ENCODE data around the gene CES2. TPM values are rescaled to one million over a fixed set of nuclear protein-coding genes. Genes with fewer than 3 reads are reported as not detected.

The CES2 gene
- total and polyA plus RNA-seq, 9 of the 15 experiments (the other 6 are each of a cell fraction or from before 2014, with no cell fraction given): 2.2 to 37.9 (median 24.4) TPM

DNA sequence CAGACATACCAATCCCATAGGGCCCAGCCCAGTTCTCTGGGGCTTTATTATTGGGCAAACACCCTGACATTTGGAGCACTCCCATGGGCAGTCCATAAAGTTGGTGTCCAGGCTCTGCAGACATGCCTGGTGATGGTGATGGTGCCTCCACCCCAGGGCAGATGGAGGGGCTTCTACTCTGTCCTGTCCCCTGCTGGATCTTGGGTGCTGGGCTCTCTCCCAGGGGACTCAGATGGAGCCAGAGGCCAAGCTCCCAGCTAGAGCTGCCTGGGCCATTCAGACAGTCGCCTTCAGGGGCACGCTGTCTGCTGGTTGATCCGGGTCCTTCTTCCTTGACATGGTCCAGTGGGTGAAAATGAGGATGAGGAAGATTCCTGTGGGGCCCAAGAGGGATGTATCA, 27.2 kb upstream of the CES2 start:
- ChIA-PET POLR2A (no interaction called here), CTCF (ENCODE audit: low intra/inter-chr PET ratio) (interaction anchor here (0.9 kb wide), 1 partner anchor 14 kb away, joined by 3 read pairs; no protein-coding TSS in a partner anchor)
- peaks cover 15 to 38% of the 10 kb centered on the region in 2 experiments; a peak in 4 of 5 replicates for H3K4me1 ChIP-seq (replicated peaks in 1 of 2; ENCODE audit: control insufficient read depth in 2 of 2, insufficient read depth in 2 of 2, low read length in 2 of 2)
- no peak overlapping the region for H3K4me2 ChIP-seq (ENCODE audit: insufficient read depth, low read length)
- ATAC-seq (no peak), FAIRE-seq (no peak), DNase-seq (ENCODE audit: extremely low read depth in 1 of 4, low spot score in 3 of 4) (no peak)
- no peaks in the 10 kb centered on the region for H3K79me2 ChIP-seq (ENCODE audit: control insufficient read depth, insufficient read depth, low read length)
- no peak overlapping the region for H3K9ac ChIP-seq (ENCODE audit: insufficient read depth in 1 of 2, low read depth in 2 of 2, low read length in 2 of 2)
- no TSS peak for BruUV-seq (replicated peaks)
- no peaks in the 10 kb centered on the region for H4K20me1 ChIP-seq (replicated peaks; ENCODE audit: control insufficient read depth, insufficient read depth, low read length)
- no peak overlapping the region for H2AFZ ChIP-seq (ENCODE audit: low read depth, low read length)
- TF ChIP-seq, protein P1, sequence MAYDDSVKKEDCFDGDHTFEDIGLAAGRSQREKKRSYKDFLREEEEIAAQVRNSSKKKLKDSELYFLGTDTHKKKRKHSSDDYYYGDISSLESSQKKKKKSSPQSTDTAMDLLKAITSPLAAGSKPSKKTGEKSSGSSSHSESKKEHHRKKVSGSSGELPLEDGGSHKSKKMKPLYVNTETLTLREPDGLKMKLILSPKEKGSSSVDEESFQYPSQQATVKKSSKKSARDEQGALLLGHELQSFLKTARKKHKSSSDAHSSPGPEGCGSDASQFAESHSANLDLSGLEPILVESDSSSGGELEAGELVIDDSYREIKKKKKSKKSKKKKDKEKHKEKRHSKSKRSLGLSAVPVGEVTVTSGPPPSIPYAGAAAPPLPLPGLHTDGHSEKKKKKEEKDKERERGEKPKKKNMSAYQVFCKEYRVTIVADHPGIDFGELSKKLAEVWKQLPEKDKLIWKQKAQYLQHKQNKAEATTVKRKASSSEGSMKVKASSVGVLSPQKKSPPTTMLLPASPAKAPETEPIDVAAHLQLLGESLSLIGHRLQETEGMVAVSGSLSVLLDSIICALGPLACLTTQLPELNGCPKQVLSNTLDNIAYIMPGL (CRISPR knock-in tag; IDR thresholded peaks at IDR 0.05): no peak
- TF ChIP-seq CHCHD3 (CRISPR knock-in tag; IDR thresholded peaks at IDR 0.05) (no peak), DMBX1 (CRISPR knock-in tag; IDR thresholded peaks at IDR 0.05; ENCODE audit: borderline replicate concordance) (no peak), ZNF384 (IDR thresholded peaks at IDR 0.05; ENCODE audit: low read depth, low read length) (no peak), KLF13 (tag; IDR thresholded peaks at IDR 0.05; ENCODE audit: borderline replicate concordance, low read depth) (no peak)
- TF ChIP-seq, protein P2, sequence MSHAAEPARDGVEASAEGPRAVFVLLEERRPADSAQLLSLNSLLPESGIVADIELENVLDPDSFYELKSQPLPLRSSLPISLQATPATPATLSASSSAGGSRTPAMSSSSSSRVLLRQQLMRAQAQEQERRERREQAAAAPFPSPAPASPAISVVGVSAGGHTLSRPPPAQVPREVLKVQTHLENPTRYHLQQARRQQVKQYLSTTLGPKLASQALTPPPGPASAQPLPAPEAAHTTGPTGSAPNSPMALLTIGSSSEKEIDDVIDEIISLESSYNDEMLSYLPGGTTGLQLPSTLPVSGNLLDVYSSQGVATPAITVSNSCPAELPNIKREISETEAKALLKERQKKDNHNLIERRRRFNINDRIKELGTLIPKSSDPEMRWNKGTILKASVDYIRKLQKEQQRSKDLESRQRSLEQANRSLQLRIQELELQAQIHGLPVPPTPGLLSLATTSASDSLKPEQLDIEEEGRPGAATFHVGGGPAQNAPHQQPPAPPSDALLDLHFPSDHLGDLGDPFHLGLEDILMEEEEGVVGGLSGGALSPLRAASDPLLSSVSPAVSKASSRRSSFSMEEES (CRISPR knock-in tag; IDR thresholded peaks at IDR 0.05): no peak
- TF ChIP-seq, protein P3, sequence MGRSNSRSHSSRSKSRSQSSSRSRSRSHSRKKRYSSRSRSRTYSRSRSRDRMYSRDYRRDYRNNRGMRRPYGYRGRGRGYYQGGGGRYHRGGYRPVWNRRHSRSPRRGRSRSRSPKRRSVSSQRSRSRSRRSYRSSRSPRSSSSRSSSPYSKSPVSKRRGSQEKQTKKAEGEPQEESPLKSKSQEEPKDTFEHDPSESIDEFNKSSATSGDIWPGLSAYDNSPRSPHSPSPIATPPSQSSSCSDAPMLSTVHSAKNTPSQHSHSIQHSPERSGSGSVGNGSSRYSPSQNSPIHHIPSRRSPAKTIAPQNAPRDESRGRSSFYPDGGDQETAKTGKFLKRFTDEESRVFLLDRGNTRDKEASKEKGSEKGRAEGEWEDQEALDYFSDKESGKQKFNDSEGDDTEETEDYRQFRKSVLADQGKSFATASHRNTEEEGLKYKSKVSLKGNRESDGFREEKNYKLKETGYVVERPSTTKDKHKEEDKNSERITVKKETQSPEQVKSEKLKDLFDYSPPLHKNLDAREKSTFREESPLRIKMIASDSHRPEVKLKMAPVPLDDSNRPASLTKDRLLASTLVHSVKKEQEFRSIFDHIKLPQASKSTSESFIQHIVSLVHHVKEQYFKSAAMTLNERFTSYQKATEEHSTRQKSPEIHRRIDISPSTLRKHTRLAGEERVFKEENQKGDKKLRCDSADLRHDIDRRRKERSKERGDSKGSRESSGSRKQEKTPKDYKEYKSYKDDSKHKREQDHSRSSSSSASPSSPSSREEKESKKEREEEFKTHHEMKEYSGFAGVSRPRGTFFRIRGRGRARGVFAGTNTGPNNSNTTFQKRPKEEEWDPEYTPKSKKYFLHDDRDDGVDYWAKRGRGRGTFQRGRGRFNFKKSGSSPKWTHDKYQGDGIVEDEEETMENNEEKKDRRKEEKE (IDR thresholded peaks at IDR 0.05; ENCODE audit: borderline replicate concordance in 1 of 2, control insufficient read depth in 1 of 2, low read depth in 2 of 2, low read length in 1 of 2): no peak
- intact Hi-C loops (cut with micrococcal nuclease): no loop called here
- WGBS (ENCODE audit: insufficient coverage, low coverage, missing lambda C conversion rate): 46% methylated on average over 3 of the region's 3 CpGs
- no peak overlapping the region for H3K27ac ChIP-seq (ENCODE audit: extremely low read depth, low read depth, low read length)
- no peak overlapping the region for H3K4me3 ChIP-seq
- no peaks in the 10 kb centered on the region for H3K9me1 ChIP-seq (ENCODE audit: control insufficient read depth, insufficient read depth, low read length)
- in situ Hi-C loops (cut with MboI): no loop called here
- H3K36me3 ChIP-seq (ENCODE audit: control insufficient read depth, insufficient read depth, low read length): no peaks in the 10 kb centered on the region
- H3K9me3 ChIP-seq (replicated peaks; ENCODE audit: control insufficient read depth, insufficient read depth, low read depth, low read length): no peaks in the 10 kb centered on the region
- H3K27me3 ChIP-seq (ENCODE audit: control insufficient read depth in 2 of 2, insufficient read depth in 2 of 2, low read length in 2 of 2): peaks cover 0 to 7% of the 10 kb centered on the region in 2 experiments; a peak in 2 of 5 replicates
